ENCODE results near the gene LRRC75B.

The LRRC75B gene

GRCh38 chr22:24584871-24585411 lies 7.9 kb downstream of the LRRC75B start:
- DNase-seq: no peak

- no peak for DNase-seq
Measured at GRCh38 chr22:24584166-24584790, 8.6 kb downstream of the LRRC75B start.

GRCh38 chr22:24583221-24584165 lies 9.4 kb downstream of the LRRC75B start:
- no peak for DNase-seq

GRCh38 chr22:24582056-24582814 lies 10.6 kb downstream of the LRRC75B start:
- no peak for DNase-seq

GRCh38 chr22:24580276-24580675 lies 12.6 kb downstream of the LRRC75B start:
- DNase-seq: no peak

GRCh38 chr22:24579258-24579601 lies 13.6 kb downstream of the LRRC75B start:
- DNase-seq: no peak

GRCh38 chr22:24578355-24579257 lies 14.3 kb downstream of the LRRC75B start:
- DNase-seq: no peak

GRCh38 chr22:24576778-24577177 lies 16.1 kb downstream of the LRRC75B start:
- no peak for DNase-seq

- no peak for DNase-seq
Measured at GRCh38 chr22:24571266-24571665, 21.6 kb downstream of the LRRC75B start.

GRCh38 chr22:24567668-24568067 lies 25.2 kb downstream of the LRRC75B start:
- no peak for DNase-seq

GRCh38 chr22:24566899-24567511 lies 25.9 kb downstream of the LRRC75B start:
- DNase-seq: no peak

- DNase-seq: no peak
Measured at GRCh38 chr22:24565077-24565476, 27.8 kb downstream of the LRRC75B start.

- no peak for DNase-seq
Measured at GRCh38 chr22:24564376-24565058, 28.4 kb downstream of the LRRC75B start.

GRCh38 chr22:24563246-24563645 lies 29.6 kb downstream of the LRRC75B start:
- DNase-seq: no peak

GRCh38 chr22:24559471-24559870 lies 33.4 kb downstream of the LRRC75B start:
- DNase-seq: no peak

GRCh38 chr22:24555165-24556039 lies 37.5 kb downstream of the LRRC75B start, which contains the start of gene SNRPD3:
Gene SNRPD3 (plus strand): TSS chr22:24555999. CDS start chr22:24557675, 1,676 bp downstream.
- peak; percentile 100 for DNase-seq

GRCh38 chr22:24554313-24555164 lies 38.3 kb downstream of the LRRC75B start, which contains the start of gene GUCD1:
Gene GUCD1 (minus strand): TSS chr22:24555138. CDS start chr22:24554991, 147 bp downstream.
- DNase-seq: peak; percentile 60

GRCh38 chr22:24553597-24554312 lies 39.1 kb downstream of the LRRC75B start:
- DNase-seq: no peak

All from right forelimb (tissue), 1 donor.